IMR-90 (cell line): ENCODE results near the gene SLC17A3. TPM values are rescaled to one million over a fixed set of nuclear protein-coding genes. Genes with fewer than 3 reads are reported as not detected.

Experiments used
- ATAC-seq: fragments of 200-7000 bp; cut with Tn5 transposase; 2 replicates; pipeline ENCODE4 v1.9.1; 2020; ENCODE audit warnings: low read depth, mild to moderate bottlenecking, moderate library complexity
- BruUV-seq: library from RNA; stranded (reverse); fragments of 400-500 nt; replicated peaks from 2 replicates; lab custom pipeline; 2021; lab: Mats Ljungman, UMichigan
- CTCF ChIA-PET: fragments of 300-600 bp; formaldehyde crosslinking; extraction: SDS; loops from one replicate; lab custom pipeline; 2021; ENCODE audit warnings: antibody characterized with exemption; lab: Yijun Ruan, JAX
- POLR2A ChIA-PET: fragments of 300-600 bp; sonication (Branson Sonifier 250); formaldehyde crosslinking; loops from one replicate; lab custom pipeline; 2022; ENCODE audit warnings: antibody characterized with exemption; ENCODE audit not compliant: unreplicated experiment; lab: Charles Lee
- DNase-seq: peaks from one replicate; pipeline ENCODE4 v3.0.0; 2013
- H2AFZ ChIP-seq: replicated peaks from 2 replicates; pipeline ENCODE3; 2013; ENCODE audit warnings: low read length, mild to moderate bottlenecking; ENCODE audit not compliant: poor library complexity
- H2AK5ac ChIP-seq: 2 replicates; pipeline ENCODE4 v1.6.1; 2013; ENCODE audit warnings: low read depth, low read length, inconsistent platforms
- H2AK9ac ChIP-seq: replicated peaks from 2 replicates; pipeline ENCODE3; 2013; ENCODE audit warnings: mild to moderate bottlenecking, low read depth, low read length, moderate library complexity; ENCODE audit not compliant: poor library complexity
- H2BK120ac ChIP-seq: 2 replicates; pipeline ENCODE4 v1.6.1; 2013; ENCODE audit warnings: low read depth, low read length, inconsistent platforms
- H2BK15ac ChIP-seq: 3 replicates; pipeline ENCODE4 v1.6.1; 2013; ENCODE audit warnings: low read depth, low read length, inconsistent platforms
- H2BK20ac ChIP-seq: 2 replicates; pipeline ENCODE4 v1.6.1; 2013; ENCODE audit warnings: low read depth, mild to moderate bottlenecking, inconsistent platforms, low read length, moderate library complexity
- H2BK5ac ChIP-seq: 2 replicates; pipeline ENCODE4 v1.6.1; 2013; ENCODE audit warnings: mild to moderate bottlenecking, low read depth, low read length, inconsistent platforms; ENCODE audit not compliant: poor library complexity, severe bottlenecking
- H3K14ac ChIP-seq: replicated peaks from 2 replicates; pipeline ENCODE4 v1.6.1; 2013; ENCODE audit warnings: low read depth, low read length, inconsistent platforms
- H3K18ac ChIP-seq: 2 replicates; pipeline ENCODE4 v1.6.1; 2013; ENCODE audit warnings: low read depth, low read length, control low read depth
- H3K23ac ChIP-seq: 2 replicates; pipeline ENCODE4 v1.6.1; 2013; ENCODE audit warnings: low read depth, low read length, inconsistent platforms
- H3K27ac ChIP-seq: 2 replicates; pipeline ENCODE4 v1.5.1; 2013; ENCODE audit warnings: mild to moderate bottlenecking, control low read depth, low read length; ENCODE audit not compliant: insufficient read depth
- H3K27me3 ChIP-seq: 2 replicates; pipeline ENCODE4 v1.6.1; 2013; ENCODE audit warnings: low read length; ENCODE audit not compliant: control insufficient read depth, insufficient read depth
- H3K36me3 ChIP-seq: 2 replicates; pipeline ENCODE4 v1.6.1; 2013; ENCODE audit warnings: low read length, mixed read lengths; ENCODE audit not compliant: control insufficient read depth, insufficient read depth
- H3K4ac ChIP-seq: 2 replicates; pipeline ENCODE4 v1.6.1; 2013; ENCODE audit warnings: low read depth, low read length, inconsistent platforms
- H3K4me1 ChIP-seq: 2 replicates; pipeline ENCODE4 v1.6.1; 2013; ENCODE audit warnings: low read length, mixed read lengths; ENCODE audit not compliant: control insufficient read depth, insufficient read depth
- H3K4me2 ChIP-seq: 2 replicates; pipeline ENCODE4 v1.6.1; 2013; ENCODE audit warnings: low read depth, mild to moderate bottlenecking, control low read depth, low read length, moderate library complexity
- H3K4me3 ChIP-seq: 2 replicates; pipeline ENCODE4 v1.5.1; 2013; ENCODE audit warnings: low read depth, mild to moderate bottlenecking, control low read depth, low read length, moderate library complexity; ENCODE audit not compliant: insufficient read depth
- H3K56ac ChIP-seq: 2 replicates; pipeline ENCODE4 v1.6.1; 2013; ENCODE audit warnings: low read length, inconsistent platforms; ENCODE audit not compliant: insufficient read depth; ENCODE audit errors: extremely low read depth
- H3K79me1 ChIP-seq, 2 experiments: 2 replicates each; pipeline ENCODE4 v1.6.1; 2013; ENCODE audit warnings: low read length in 2 of 2, inconsistent platforms in 1 of 2, low read depth in 1 of 2
- H3K9ac ChIP-seq: 2 replicates; pipeline ENCODE4 v1.6.1; 2013; ENCODE audit warnings: low read depth, low read length, control low read depth
- H3K9me1 ChIP-seq: 2 replicates; pipeline ENCODE4 v1.6.1; 2013; ENCODE audit warnings: low read length, inconsistent platforms; ENCODE audit not compliant: insufficient read depth
- H3K9me3 ChIP-seq: 2 replicates; pipeline ENCODE4 v1.6.1; 2013; ENCODE audit warnings: low read length; ENCODE audit not compliant: control insufficient read depth, insufficient read depth
- H4K20me1 ChIP-seq: 2 replicates; pipeline ENCODE4 v1.6.1; 2013; ENCODE audit warnings: low read length, inconsistent platforms; ENCODE audit not compliant: insufficient read depth
- H4K5ac ChIP-seq: 2 replicates; pipeline ENCODE4 v1.6.1; 2013; ENCODE audit warnings: mild to moderate bottlenecking, low read depth, low read length, control low read depth
- H4K8ac ChIP-seq, 2 experiments: 2 replicates each; pipeline ENCODE4 v1.6.1; 2013; ENCODE audit warnings: low read depth in 2 of 2, low read length in 2 of 2, control low read depth in 1 of 2, inconsistent platforms in 1 of 2
- H4K91ac ChIP-seq: 2 replicates; pipeline ENCODE4 v1.6.1; 2013; ENCODE audit warnings: low read depth, low read length, inconsistent platforms; ENCODE audit not compliant: insufficient read depth
- FOS ChIP-seq: fragments of 150-350 bp; IDR thresholded peaks from 2 replicates; pipeline ENCODE4 v1.6.1; 2016; ENCODE audit warnings: low read depth, low read length
- MAFK ChIP-seq: IDR thresholded peaks from 2 replicates; pipeline ENCODE4 v1.6.1; 2012; ENCODE audit warnings: low read depth, low read length, improper control_type of control experiment
- NFE2L2 ChIP-seq: fragments of 150-350 bp; IDR thresholded peaks from 2 replicates; pipeline ENCODE4 v1.6.1; 2016; ENCODE audit warnings: low read depth, mild to moderate bottlenecking, low read length
- POLR2A ChIP-seq: IDR thresholded peaks from 2 replicates; pipeline ENCODE4 v1.6.1; 2012; ENCODE audit warnings: mild to moderate bottlenecking, low read depth, low read length
- RAD21 ChIP-seq: IDR thresholded peaks from 2 replicates; pipeline ENCODE4 v1.6.1; 2012; ENCODE audit warnings: low read length, improper control_type of control experiment
- RCOR1 ChIP-seq: IDR thresholded peaks from 2 replicates; pipeline ENCODE4 v1.6.1; 2012; ENCODE audit warnings: mild to moderate bottlenecking, low read length, improper control_type of control experiment; ENCODE audit not compliant: insufficient replicate concordance
- RFX5 ChIP-seq: IDR thresholded peaks from 2 replicates; pipeline ENCODE4 v1.8.0; 2012; ENCODE audit warnings: low read depth, mild to moderate bottlenecking, low read length, moderate library complexity
- SMC3 ChIP-seq: fragments of 150-350 bp; IDR thresholded peaks from 2 replicates; pipeline ENCODE4 v1.6.1; 2016; ENCODE audit warnings: low read depth, mild to moderate bottlenecking, antibody characterized with exemption, low read length, moderate library complexity
- WGBS, 2 experiments: methylation state at CpG; one replicate each; pipeline versions ENCODE4 v1.1.5 to v1.1.7; 2013; ENCODE audit warnings: missing lambda C conversion rate in 2 of 2; ENCODE audit not compliant: insufficient read length in 1 of 2; ENCODE audit errors: extremely low coverage in 2 of 2; 5-methylcytosine and 5-hydroxymethylcytosine counted together
- dilution Hi-C: fragments of 300-500 bp; cut with HindIII; formaldehyde crosslinking; loops from one replicate; pipeline ENCODE4 v1.14.3; 2018; ENCODE audit warnings: low sequenced_read_pairs; ENCODE audit not compliant: unreplicated experiment
- in situ Hi-C: fragments of 300-500 bp; cut with MboI; formaldehyde crosslinking; loops from 3 replicates; pipeline ENCODE4 v1.14.3; 2019; ENCODE audit warnings: low sequenced_read_pairs, inconsistent platforms, mixed read lengths
- intact Hi-C: fragments of 100-400 bp; cut with micrococcal nuclease; formaldehyde crosslinking; loops from 2 replicates; pipeline ENCODE4 v1.10.0; 2022
- polyA plus RNA-seq, 3 experiments: library from polyadenylated mRNA; depleted of rRNA; stranded (reverse); fragments of >200 nt; gene quantifications; 2 replicates each; pipeline ENCODE4 v1.2.3, GENCODE V29; 2012; ENCODE audit warnings: low replicate concordance in 1 of 3
- total RNA-seq: library from RNA; depleted of rRNA; stranded (reverse); fragments of >200 nt; gene quantifications from 2 replicates; pipeline ENCODE4 v1.2.3, GENCODE V29; 2012

Gene SLC17A3
- total and polyA plus RNA-seq, 2 of the 4 experiments (the other 2 are of a cell fraction): not detected

- intact Hi-C loops: no loop called here
- TF ChIP-seq RAD21 (no peak), MAFK (no peak), POLR2A (no peak), NFE2L2 (no peak), RCOR1 (no peak), FOS (no peak), RFX5 (no peak), SMC3 (no peak)
- H3K27ac ChIP-seq: no peak overlapping the region
- ATAC-seq (no peak), DNase-seq (no peak)
- no peak overlapping the region for H4K91ac ChIP-seq
- H2AFZ ChIP-seq: no peak overlapping the region
- no peak overlapping the region for H3K9ac ChIP-seq
- no peak overlapping the region for H2AK5ac ChIP-seq
- H3K4me1 ChIP-seq: no peaks in the 10 kb centered on the region
- ChIA-PET CTCF (no interaction called here), POLR2A (no interaction called here)
- no peak overlapping the region for H3K18ac ChIP-seq
- no peak overlapping the region for H3K4me2 ChIP-seq
- no peak overlapping the region for H3K56ac ChIP-seq
- H2BK5ac ChIP-seq: no peak overlapping the region
- H2BK20ac ChIP-seq: no peak overlapping the region
- H3K9me3 ChIP-seq: no peaks in the 10 kb centered on the region
- no peaks in the 10 kb centered on the region for H3K9me1 ChIP-seq
- no TSS peak for BruUV-seq
- no peak overlapping the region for H2BK15ac ChIP-seq
- in situ Hi-C loops: no loop called here
- H3K23ac ChIP-seq: no peak overlapping the region
- WGBS, 2 experiments: no CpG with 5 or more reads among the region's 1 CpG
- dilution Hi-C loops: no loop called here
- no peaks in the 10 kb centered on the region for H3K27me3 ChIP-seq
- no peak overlapping the region for H4K8ac ChIP-seq
- H3K4ac ChIP-seq: no peak overlapping the region
- no peaks in the 10 kb centered on the region for H3K79me1 ChIP-seq
- no peak overlapping the region for H3K14ac ChIP-seq
- H2BK120ac ChIP-seq: no peak overlapping the region
- no peaks in the 10 kb centered on the region for H3K36me3 ChIP-seq
- no peaks in the 10 kb centered on the region for H4K20me1 ChIP-seq
- no peak overlapping the region for H4K5ac ChIP-seq
- H3K4me3 ChIP-seq: no peak overlapping the region
- no peak overlapping the region for H2AK9ac ChIP-seq
Observed at GRCh38 chr6:25902071-25902470, 28.0 kb upstream of the SLC17A3 start.
